Brain microvascular endothelial cell (primary cell): ENCODE results near the gene NOTCH3.
A peak's percentile ranks its signal among the peaks of the same experiment; 100 is the strongest.

ENCODE experiments used
- DNase-seq: peaks from one replicate; pipeline ENCODE4 v3.0.0-alpha.2; 2020
- H3K27ac ChIP-seq: fragments of 250-450 bp; sonication (Bioruptor Pico); 2 replicates; pipeline ENCODE4 v1.5.1; 2020; ENCODE audit warnings: mild to moderate bottlenecking, moderate library complexity
- H3K27me3 ChIP-seq: fragments of 250-450 bp; sonication (Bioruptor Pico); replicated peaks from 2 replicates; pipeline ENCODE4 v1.5.1; 2020; ENCODE audit warnings: mild to moderate bottlenecking
- H3K36me3 ChIP-seq: fragments of 250-450 bp; sonication (Bioruptor Pico); replicated peaks from 2 replicates; pipeline ENCODE4 v1.5.1; 2020; ENCODE audit warnings: mild to moderate bottlenecking
- H3K4me3 ChIP-seq: 2 replicates; pipeline ENCODE4 v1.5.1; 2011; ENCODE audit warnings: low read depth, mild to moderate bottlenecking, control low read depth, low read length, moderate library complexity
- in situ Hi-C: cut with HindIII; loops from 2 replicates; pipeline ENCODE4 v1.10.0; 2017; ENCODE audit warnings: low sequenced_read_pairs, low pct_ligation_motif_present
- TF ChIP-seq, protein P1 (sequence below): IDR thresholded peaks from 2 replicates; pipeline ENCODE4 v1.5.1; 2011; ENCODE audit warnings: low read depth, mild to moderate bottlenecking, moderate library complexity, low read length, control low read depth, inconsistent platforms; ENCODE audit errors: missing control alignments

Gene NOTCH3

DNA sequence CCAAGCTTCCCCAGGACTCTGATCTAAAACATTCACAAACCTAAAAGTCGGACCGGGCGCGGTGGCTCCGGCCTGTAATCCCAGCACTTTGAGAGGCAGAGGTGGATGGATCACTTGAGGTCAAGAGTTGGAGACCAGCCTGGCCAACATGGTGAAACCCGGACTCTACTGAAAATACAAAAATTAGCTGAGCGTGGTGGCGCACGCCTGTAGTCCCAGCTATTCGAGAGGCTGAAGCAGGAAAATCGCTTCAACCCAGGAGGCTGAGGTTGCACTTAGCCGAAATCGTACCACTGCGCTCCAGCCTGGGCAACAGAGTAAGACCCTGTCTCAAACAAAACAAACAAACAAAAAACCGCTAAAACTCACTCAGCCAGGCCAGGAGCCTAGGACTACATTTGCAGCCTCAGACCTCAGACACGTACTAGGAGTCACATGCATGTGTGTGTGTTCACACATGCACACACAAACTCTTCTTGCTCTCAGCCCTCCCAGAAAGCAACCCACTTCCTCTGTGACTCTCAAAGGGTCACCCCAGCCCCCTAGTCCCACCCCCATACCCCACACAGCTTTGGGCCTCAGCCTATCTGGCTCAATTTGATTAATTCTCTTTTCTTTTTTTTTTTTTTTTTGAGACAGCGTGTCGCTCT, 704 bp upstream of the NOTCH3 start:
- Histone ChIP-seq H3K36me3 (no peaks in the 10 kb centered on the region), H3K27ac (no peak overlapping the region), H3K27me3 (no peaks in the 10 kb centered on the region), H3K4me3 (peak overlapping the region; percentile 77)
- no peak for DNase-seq
- TF ChIP-seq, protein P1, sequence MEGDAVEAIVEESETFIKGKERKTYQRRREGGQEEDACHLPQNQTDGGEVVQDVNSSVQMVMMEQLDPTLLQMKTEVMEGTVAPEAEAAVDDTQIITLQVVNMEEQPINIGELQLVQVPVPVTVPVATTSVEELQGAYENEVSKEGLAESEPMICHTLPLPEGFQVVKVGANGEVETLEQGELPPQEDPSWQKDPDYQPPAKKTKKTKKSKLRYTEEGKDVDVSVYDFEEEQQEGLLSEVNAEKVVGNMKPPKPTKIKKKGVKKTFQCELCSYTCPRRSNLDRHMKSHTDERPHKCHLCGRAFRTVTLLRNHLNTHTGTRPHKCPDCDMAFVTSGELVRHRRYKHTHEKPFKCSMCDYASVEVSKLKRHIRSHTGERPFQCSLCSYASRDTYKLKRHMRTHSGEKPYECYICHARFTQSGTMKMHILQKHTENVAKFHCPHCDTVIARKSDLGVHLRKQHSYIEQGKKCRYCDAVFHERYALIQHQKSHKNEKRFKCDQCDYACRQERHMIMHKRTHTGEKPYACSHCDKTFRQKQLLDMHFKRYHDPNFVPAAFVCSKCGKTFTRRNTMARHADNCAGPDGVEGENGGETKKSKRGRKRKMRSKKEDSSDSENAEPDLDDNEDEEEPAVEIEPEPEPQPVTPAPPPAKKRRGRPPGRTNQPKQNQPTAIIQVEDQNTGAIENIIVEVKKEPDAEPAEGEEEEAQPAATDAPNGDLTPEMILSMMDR: no peak
- in situ Hi-C loops: no loop called here

DNA sequence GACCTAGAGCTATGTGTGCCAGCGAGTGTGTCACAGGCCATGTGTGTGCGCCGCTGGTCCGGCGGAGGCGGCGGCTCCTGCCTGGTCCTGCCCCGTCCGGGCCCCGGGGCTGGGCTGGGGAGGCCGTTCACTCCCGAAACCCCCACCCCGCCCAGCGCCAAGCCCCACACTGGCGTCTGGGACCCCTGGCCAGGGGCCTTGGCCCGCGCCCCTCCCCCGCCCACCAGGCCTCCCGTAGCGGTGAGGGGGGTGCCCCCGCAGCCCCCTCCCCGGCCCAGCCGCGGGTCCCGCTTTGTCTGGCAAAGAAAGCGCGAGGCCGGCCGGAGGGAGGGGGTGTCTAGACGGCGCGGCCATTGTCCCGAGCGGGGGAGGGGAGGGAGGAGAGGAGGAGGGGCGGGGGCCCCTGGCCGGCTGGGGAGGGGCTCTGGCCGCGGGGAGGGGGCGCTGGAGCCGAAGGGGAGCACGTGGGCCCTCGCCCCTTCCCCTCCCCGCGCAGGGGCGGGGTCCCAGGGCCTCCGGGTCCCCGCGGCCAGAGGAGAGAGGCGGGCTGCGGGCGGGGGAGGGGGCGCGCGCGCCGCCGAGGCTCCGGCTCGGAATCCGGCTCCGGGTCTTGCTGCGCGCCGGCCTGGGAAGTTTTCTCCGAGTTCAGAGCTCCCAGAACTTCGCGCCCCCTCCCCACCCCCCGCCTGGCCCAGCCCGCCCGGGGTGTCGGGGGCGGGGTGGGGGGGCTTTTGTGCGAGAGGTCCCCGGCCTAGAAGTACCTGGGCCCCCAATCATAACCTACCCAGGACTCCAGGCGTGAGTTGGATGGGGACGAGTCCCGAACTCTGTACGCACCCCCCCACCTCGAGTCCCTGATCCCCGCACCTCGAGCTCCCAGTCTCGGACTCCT, 888 bp downstream of the NOTCH3 start:
- in situ Hi-C loops: no loop called here
- Histone ChIP-seq H3K4me3 (peak overlapping the region; percentile 77), H3K27ac (no peak overlapping the region), H3K36me3 (no peaks in the 10 kb centered on the region), H3K27me3 (no peaks in the 10 kb centered on the region)
- DNase-seq: no peak
- TF ChIP-seq, protein P1: no peak

DNA sequence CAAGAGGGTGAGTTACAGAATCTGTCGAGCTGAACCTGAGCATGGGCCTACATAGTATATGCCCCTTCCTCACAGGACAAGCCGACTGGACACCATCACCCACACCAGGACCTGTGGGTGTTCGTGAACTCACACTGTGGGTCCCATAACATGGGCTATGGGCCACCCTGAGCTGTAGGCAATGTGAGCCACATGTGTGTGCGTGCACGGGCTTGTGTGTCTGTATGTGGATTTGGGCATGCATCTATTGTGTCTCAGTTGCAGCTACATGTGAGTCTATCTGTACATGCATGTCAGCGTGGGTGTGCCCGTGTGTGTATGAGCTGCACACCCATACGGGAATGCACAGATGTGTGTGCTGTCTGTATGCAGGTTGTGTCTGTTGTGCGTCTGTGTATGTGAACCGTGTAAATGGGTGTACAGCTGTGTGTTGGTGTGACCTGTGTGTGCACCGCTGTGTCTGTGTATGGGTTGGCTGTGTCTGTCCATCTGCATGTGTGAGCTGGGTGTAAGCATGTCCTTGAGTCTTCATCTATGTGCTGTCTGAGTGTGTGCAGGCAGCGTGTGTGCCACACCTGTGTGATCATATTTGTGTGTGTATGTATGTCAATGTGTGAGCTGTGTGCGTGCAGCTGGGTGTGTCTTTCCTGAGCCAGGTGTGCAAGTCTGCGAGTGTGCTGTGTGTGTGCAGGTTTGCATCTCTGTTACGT, 1.7 kb downstream of the NOTCH3 start:
- no peak for DNase-seq
- in situ Hi-C loops: no loop called here
- Histone ChIP-seq H3K36me3 (peaks cover under 1% of the 10 kb centered on the region), H3K27ac (no peak overlapping the region), H3K27me3 (no peaks in the 10 kb centered on the region), H3K4me3 (peak overlapping the region; percentile 77)
- TF ChIP-seq, protein P1: no peak

DNA sequence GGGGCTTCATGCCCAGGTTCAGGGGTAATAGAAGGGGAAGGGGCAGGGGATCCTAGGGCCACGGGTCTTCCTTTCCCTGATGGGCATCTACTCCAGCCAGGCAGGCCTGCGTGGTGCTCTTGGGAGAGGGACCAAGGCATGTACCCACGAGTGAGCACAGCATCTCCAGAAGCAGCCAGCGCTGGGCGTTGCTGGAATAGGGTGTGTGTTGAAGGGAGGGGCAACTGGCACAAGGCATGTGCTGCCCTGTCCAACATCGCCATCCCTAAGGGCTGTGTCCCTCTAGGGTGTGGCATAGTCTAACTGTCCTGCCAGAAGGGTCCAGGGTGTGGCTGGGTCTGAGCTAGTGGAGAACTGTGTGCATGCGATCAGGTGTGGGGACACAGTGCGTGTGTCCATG, 2.9 kb downstream of the NOTCH3 start:
- peaks cover 6% of the 10 kb centered on the region for H3K36me3 ChIP-seq
- H3K27me3 ChIP-seq: no peaks in the 10 kb centered on the region
- in situ Hi-C loops: no loop called here
- TF ChIP-seq, protein P1: no peak
- no peak overlapping the region for H3K4me3 ChIP-seq
- no peak for DNase-seq
- no peak overlapping the region for H3K27ac ChIP-seq

DNA sequence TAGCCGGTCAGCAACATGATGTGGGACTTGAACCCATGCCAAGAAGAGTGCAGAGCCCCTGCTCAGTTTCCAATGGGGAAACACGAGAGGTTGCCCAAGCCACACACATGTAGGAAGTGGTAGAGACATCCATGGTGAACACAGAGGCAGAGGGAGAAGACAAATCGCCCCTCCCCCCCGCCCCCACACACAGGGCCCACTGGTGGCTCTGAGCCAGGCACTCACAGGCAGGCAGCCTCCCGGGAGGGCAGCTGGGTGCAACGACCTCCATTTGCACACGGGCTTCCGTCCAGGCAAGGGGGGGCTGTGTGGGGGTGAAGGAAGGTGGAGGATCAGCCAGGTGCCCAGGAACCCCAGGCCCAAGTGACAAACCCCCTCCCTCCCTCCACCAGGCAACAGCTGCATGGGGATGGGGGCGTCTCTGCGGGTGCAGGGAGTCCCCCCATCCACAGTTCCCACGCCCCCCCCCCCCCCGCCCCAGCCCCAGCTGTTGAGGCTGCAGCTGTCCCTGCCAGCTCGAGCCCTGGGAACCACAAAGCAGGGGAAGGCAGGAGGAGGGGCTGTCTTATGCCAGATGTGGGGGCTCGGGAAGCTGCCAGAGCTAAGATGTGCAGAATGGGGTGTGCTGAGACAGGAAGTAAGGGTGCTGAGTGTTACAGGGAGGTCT, 3.4 kb downstream of the NOTCH3 start:
- Histone ChIP-seq H3K27me3 (no peaks in the 10 kb centered on the region), H3K27ac (no peak overlapping the region), H3K36me3 (peaks cover 11% of the 10 kb centered on the region), H3K4me3 (no peak overlapping the region)
- DNase-seq: no peak
- TF ChIP-seq, protein P1: no peak
- in situ Hi-C loops: no loop called here
